ENCODE data around the gene CHST4.

CHST4 gene

GRCh38 chr16:71552698-71553503, 26.7 kb downstream of the CHST4 start:
- no peak for TF ChIP-seq CTCF (IDR thresholded peaks at IDR 0.05)

GRCh38 chr16:71555230-71555891, 29.1 kb downstream of the CHST4 start:
- TF ChIP-seq CTCF (IDR thresholded peaks at IDR 0.05), result no peak

- TF ChIP-seq CTCF (IDR thresholded peaks at IDR 0.05), result no peak
Observed at GRCh38 chr16:71557299-71557698, 31.1 kb downstream of the CHST4 start.

GRCh38 chr16:71557954-71558582, 31.8 kb downstream of the CHST4 start:
- TF ChIP-seq CTCF (IDR thresholded peaks at IDR 0.05), result no peak

GRCh38 chr16:71559855-71560254, 33.6 kb downstream of the CHST4 start:
- no peak for TF ChIP-seq CTCF (IDR thresholded peaks at IDR 0.05)

- TF ChIP-seq CTCF (IDR thresholded peaks at IDR 0.05), result no peak
Observed at GRCh38 chr16:71562552-71562951, 36.3 kb downstream of the CHST4 start.

- TF ChIP-seq CTCF (IDR thresholded peaks at IDR 0.05), result no peak
Observed at GRCh38 chr16:71564335-71564967, 38.2 kb downstream of the CHST4 start.
